Tibial nerve (tissue), 4 donors: ENCODE results near the gene MYH2.

ENCODE experiments used
- CTCF ChIP-seq, 5 experiments: fragments of 200-600 bp in 3 of 5; fragments of 450-650 bp in 2 of 5; sonication (generic) in 3 of 5; IDR thresholded peaks; one replicate each; pipeline ENCODE4 v1.5.1; 2016 to 2019; ENCODE audit warnings: antibody characterized with exemption in 5 of 5, mild to moderate bottlenecking in 3 of 5, moderate library complexity in 2 of 5
- EP300 ChIP-seq, 2 donors: sonication (generic); formaldehyde crosslinking; IDR thresholded peaks; one replicate each; pipeline ENCODE4 v1.6.1; 2017; ENCODE audit warnings: antibody characterized with exemption in 2 of 2, mild to moderate bottlenecking in 1 of 2

GRCh38 chr17:10499950-10500349 is 49.5 kb downstream of the MYH2 start:
- no peak for TF ChIP-seq EP300 (IDR thresholded peaks at IDR 0.05)
- no peak for TF ChIP-seq CTCF (IDR thresholded peaks at IDR 0.05)
